ENCODE measurements around the gene MNAT1.
A peak's percentile ranks its signal among the peaks of the same experiment; 100 is the strongest.
"Not testable (repeated sequence)": the region's sequence is repeated elsewhere in the genome, so short reads cannot be mapped to it uniquely, and the experiment has no call there.

MNAT1 gene

GRCh38 chr14:60734465-60735242 lies at the start of gene MNAT1:
TSS of gene MNAT1 (plus strand) at chr14:60734761. CDS start at chr14:60734863, 102 bp downstream.
- peak; percentile 68 for DNase-seq

- DNase-seq, result no peak
Observed at GRCh38 chr14:60686865-60687264, 47.7 kb upstream of the MNAT1 start.

- DNase-seq, result no peak
Observed at GRCh38 chr14:60691383-60692113, 43.0 kb upstream of the MNAT1 start.

- no peak for DNase-seq
Observed at GRCh38 chr14:60695327-60695726, 39.2 kb upstream of the MNAT1 start.

GRCh38 chr14:60700598-60700997 lies 34.0 kb upstream of the MNAT1 start:
- no peak for DNase-seq

DNA sequence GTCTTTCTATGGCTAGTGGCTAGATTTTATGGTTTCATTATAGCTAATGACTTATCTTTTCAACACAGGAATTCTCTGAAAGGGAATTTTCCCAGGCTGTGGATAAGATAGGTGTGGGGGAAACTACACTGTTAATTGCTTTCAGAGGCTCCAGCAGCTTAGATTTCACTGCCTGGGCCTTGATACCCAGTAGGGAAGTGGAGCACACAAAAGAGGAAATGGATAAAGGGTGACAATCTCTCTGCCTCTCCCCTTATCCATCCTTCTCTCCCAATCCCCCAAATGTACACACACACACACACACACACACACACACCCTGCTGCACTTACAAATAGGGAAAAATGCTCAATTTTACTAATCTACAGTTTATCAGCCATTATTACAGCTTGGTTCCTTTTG lies 29.5 kb upstream of the MNAT1 start:
- DNase-seq, result no peak

DNA sequence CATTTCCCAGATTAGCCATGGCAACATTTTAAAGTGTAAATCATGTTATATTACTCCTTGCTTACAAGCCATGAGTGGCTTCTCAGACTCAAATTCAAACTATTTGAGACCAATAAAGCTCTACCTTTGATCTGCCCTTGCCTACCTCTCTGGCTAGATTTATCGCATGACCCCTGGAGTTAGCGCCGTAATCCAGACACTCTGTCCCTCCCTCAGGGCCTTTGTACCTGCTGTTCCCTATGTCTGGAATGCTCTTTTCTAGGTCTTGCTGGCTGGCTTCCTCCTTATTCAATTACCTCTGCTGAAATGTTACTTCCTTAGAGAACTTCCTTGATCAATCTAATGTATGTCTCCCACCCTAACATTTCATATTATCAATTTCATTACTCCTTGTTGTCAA lies 26.7 kb upstream of the MNAT1 start:
- no peak for DNase-seq

- DNase-seq, result no peak
Observed at GRCh38 chr14:60710494-60710893, 24.1 kb upstream of the MNAT1 start.

DNA sequence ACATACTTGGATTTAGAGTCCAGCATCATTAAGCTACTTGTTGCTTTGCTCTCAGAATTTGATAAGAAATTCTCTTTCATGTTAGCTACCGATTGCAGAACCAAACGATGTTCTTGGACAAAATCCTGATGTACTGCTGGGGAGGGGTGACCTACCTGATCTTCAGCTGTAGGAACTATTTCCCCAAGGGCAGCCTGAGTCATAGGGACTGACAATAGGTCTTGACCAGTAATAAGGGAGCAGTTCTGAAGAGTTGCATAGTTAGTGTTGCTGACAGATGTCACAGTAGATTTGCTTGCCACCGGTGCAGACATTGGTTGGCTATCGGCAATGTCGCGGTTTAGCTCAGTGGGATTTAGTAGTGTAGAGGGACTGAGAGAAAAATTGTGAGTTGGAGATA lies 21.0 kb upstream of the MNAT1 start:
- no peak for DNase-seq

- no peak for DNase-seq
Observed at GRCh38 chr14:60720391-60720790, 14.2 kb upstream of the MNAT1 start.

DNA sequence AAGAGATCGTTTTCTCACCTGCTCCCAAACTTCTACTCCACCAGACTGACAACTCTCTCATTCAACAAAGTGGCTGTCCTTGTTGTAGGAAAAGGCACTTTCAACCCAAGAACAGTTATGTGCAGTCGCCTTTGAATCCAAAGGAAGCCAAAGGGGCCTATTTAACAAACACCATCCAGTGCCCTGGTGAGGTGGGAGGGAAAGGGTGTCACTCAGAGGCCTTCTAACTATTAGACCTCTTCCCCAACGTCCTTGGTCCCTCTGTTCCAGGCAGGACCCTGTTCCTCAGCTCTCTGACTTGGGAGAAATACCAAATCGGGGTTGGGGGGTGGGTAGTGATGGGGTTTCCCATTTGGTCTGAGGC lies 13.6 kb upstream of the MNAT1 start:
- DNase-seq, result no peak

GRCh38 chr14:60721326-60722106 lies 13.0 kb upstream of the MNAT1 start:
- DNase-seq, result peak; percentile 49

- DNase-seq, result no peak
Observed at GRCh38 chr14:60722107-60722356, 12.5 kb upstream of the MNAT1 start.

GRCh38 chr14:60722357-60723115 lies 12.0 kb upstream of the MNAT1 start:
- DNase-seq, result peak; percentile 7

DNA sequence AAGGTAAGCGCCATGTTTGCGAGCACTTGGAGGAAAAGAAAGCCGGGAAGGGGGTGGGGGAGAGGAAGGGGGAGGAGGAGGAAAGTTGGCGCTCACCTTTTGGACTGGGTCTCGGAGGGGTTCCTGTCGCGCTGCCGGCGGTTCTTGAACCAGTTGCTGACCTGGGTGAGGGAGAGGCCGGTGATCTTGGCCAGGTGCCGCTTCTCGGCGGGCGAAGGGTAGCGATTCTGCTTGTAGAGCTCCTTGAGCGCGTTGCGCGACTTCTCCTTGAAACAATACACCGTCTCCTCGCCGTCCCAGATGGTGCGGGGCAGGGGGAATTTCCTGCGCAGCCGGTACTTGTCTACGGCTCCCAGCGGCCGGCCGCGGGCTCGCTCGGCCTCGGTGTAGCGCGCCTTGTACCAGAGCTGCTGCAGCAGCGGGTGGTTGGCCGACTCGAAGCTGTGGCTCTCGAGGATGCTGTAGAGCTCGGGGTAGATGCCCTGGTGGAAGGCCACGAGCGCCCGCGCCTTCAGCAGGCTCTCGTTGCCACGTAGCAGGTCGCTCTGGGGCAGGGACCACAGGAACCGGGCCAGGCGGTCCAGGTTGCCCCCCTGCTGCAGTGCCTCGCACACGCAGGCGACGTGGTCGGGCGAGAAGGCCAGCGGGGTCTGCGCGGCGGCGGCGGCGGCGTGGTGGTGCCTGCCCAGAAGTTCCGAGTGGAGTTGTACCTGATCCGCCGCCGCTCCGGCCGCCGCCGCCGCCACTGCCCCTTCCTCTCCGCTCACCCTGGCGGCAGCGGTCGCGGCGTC lies 11.2 kb upstream of the MNAT1 start:
- peak; percentile 1 for DNase-seq

DNA sequence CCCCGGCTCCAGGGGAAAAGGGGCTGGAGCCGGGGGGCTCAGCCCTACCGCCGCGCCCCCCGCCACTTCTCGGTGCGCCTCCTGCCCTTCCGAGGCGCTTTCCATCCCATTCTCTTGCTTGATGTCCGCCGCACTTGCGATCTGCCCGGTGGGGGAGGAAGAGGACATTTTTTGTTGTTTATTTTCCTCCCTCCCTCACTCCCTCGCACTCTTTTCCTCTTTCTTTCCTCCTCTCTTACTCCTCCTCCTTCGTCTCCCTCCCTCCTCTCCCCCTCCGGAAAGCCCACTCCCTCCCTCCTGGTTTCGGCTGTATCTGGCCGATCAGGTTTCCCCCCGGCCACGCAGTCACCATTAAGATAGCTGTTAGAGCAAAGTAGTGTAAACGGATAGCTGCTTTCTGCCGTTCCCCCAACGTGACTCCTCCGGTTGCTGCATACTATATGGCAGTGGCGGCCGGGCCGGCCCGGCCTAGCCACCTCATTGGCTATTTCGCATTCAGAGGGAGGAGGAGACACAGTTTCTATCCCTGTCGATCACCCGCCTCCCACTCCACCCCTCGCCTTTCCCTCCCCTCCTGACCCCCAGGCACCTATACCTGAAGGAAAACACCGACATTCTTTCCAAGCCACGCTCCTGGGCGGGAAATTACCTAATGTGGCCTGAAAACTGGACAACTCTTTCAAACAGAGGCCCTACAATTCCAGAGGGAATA lies 10.5 kb upstream of the MNAT1 start, which contains the start of gene SIX4:
SIX4 (minus strand) TSS at position 445 of the 712 bp plus-strand sequence; CDS start at position 168, 277 bp downstream.
- DNase-seq, result no peak

GRCh38 chr14:60731291-60731690 lies 3.3 kb upstream of the MNAT1 start:
- DNase-seq, result not testable (repeated sequence)

DNA sequence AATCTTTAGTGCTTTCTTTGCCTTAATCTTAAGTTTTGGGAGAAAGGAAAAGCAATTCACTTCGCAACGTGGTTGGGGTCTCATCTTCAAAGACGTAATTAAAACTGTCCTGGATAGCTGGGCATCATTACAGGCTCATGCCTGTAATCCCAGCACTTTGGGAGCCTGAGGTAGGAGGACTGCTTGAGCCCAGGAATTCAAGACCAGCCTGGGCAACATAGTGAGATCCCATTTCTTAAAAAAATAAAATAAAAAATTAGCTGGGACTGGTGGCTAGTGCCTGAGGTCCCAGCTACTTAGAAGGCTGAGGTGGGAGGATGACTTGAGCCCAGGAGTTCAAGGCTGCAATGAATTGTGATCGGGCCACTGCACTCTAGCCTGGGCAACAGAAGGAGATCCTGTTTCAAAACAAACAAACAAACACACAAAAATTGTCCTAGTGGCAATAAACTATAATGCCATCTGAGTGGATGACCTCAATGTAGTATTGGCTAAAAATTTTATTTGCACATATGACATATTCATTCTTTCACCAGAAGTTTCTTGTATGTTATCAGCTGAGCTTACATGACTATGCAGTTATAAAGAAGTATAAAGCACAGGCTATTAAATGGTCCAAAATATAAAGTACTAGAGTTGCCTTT lies 1.6 kb upstream of the MNAT1 start:
- DNase-seq, result no peak

DNA sequence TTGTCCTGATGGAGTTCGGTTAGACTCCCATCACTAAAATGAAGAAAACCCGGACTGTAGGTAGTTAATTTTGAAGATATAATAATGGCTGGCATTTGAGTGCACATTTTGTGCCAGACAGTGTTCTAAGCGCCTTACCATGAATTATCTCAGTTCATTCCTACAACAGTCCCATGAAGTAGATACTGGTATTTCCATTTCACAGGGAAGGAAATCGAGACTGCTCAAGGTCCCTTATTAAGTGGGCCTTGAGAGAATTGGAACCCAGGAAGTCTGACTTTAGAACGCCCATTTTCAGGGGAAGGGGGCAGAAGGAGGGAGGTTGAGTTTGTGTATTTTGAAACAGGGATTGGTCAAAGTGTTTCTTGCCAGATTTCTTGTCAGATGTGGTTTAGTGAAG lies 855 bp downstream of the MNAT1 start:
- no peak for DNase-seq

- no peak for DNase-seq
Observed at GRCh38 chr14:60736494-60736893, 1.9 kb downstream of the MNAT1 start.

Data from stimulated activated naive CD4-positive, alpha-beta T cell treated with Interleukin-2 at 50 U/mL for 16 hours (primary cell).